KG1 (cell line): ENCODE measurements around the gene POU2F3.
A peak's percentile ranks its signal among the peaks of the same experiment; 100 is the strongest.

Experiments used
- DNase-seq: peaks from one replicate; lab custom pipeline; 2025; lab: John Stamatoyannopoulos, UW

Gene POU2F3

DNA sequence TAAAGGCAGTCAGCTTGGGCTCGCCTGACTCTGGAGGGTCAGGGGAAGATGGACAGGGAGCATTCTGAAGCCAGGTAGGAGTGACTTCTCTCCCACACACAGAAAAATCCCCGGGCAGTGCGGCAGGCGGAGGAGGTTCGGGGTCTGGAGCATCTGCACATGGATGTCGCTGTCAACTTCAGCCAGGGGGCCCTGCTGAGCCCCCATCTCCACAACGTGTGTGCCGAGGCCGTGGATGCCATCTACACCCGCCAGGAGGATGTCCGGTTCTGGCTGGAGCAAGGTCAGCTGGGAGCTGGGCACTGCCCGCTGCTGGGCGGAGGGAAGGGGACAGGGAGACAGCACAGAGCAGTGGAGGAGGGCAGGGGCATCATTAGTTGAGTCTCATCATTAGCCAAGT lies 13.2 kb upstream of the POU2F3 start:
- DNase-seq = no peak

DNA sequence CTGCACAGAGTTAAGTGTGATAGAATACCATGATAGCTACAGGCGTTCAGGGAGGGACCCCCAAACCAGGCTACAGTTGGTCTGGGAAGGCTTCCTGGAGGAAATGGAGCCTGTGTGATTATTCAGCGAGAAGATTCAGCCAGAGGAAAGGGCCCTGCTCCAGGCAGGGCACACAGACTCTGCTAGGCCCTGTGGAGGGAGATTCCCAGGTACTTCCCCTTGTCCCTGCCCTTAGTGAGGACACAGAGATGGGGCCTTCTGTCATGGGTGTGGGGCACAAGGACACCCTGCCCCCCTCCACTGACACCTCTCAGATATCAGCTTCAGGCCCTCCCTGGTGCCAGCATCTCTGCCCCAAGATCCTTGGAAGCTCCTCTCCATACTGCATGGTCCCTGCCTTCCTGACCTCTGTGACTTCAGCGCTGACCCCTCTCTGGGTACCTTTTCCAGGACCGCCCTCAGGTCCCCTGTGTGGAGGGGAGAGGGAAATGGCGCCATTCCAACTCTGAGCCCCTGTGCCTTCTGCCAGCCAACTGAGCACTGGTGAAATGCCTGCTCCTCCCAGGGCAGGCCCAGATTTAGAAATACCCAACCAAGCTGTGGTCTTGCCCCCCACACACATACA lies 12.6 kb upstream of the POU2F3 start:
- no peak for DNase-seq

DNA sequence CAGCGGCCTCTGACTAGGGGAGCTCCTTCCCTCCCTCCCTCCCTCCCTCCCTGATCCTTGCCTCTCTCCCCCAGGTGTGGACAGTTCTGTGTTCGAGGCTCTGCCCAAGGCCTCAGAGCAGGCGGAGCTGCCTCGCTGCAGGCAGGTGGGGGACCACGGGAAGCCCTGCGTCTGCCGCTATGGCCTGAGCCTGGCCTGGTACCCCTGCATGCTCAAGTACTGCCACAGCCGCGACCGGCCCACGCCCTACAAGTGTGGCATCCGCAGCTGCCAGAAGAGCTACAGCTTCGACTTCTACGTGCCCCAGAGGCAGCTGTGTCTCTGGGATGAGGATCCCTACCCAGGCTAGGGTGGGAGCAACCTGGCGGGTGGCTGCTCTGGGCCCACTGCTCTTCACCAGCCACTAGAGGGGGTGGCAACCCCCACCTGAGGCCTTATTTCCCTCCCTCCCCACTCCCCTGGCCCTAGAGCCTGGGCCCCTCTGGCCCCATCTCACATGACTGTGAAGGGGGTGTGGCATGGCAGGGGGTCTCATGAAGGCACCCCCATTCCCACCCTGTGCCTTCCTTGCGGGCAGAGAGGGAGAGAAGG lies 11.1 kb upstream of the POU2F3 start:
- DNase-seq = no peak

DNA sequence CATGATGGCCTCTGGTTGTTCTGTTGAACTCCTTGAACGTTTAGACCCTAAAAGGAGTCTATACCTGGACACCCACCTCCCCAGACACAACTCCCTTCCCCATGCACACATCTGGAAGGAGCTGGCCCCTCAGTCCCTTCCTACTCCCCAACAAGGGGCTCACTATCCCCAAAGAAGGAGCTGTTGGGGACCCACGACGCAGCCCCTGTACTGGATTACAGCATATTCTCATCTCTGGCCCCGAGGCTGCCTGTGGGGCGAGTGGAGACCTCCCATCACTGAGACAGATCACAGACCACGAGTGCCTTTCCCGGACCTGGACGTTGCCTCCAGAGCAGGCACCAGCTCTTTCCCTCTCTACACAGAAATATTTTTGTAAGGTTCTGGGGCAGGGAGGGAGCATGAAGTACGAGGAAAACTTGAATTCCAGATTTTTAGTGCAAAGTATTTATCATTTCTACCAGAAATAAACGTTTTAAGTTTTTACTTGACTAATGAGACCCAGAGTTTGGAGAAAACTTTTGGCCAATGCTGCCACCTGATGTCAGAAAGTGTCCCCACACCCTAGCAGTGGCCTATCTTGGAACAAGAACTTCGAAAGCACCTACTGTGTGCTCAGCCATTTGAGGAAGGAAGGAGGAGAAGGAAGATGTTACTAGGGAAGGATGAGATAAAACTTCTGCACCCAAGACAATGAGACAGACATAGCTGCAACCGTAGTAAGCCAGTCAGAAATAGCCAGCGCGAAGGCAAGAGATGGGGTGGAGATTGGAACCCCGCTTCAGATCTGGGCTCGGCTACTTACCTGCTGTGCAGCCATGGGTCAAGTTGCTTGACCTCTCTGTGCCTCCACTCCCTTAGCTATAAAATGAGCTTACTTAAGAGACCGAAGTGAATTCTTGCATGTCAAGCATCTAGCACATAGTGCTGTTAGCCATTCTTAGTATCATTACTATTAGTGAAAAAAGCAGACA lies 10.2 kb upstream of the POU2F3 start:
- peak; percentile 29 for DNase-seq

DNA sequence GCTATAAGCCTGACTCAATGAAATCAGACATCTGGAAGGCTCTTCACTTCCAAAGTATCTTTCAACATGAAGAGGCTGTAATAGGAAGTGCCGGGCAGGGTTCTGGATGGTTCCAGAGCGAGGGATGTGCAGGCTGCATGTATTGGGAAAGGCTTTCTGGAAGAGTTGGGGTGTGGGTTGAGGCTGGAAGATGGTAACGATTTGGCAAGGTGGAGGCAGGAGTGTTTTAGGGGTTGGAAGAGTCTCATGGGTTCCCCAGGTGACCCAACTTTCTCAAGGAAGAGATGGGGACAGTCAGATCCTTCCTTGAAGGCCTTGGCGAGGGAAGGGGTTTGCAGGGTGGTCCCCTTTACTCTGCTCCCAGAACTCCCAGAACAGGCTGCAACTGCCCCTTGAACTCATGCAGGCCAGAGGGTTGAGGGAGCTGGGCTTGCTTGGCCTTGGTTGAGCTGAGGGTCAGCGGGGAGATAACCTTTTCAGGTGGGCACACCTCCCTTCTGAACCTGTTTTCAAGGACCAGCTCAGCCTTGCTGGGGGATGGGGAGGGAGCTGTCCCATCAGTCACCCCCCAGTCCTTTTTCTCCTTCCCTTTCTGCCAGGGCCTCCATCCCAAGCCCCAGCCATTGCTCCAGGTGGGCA lies 9.4 kb upstream of the POU2F3 start:
- no peak for DNase-seq

DNA sequence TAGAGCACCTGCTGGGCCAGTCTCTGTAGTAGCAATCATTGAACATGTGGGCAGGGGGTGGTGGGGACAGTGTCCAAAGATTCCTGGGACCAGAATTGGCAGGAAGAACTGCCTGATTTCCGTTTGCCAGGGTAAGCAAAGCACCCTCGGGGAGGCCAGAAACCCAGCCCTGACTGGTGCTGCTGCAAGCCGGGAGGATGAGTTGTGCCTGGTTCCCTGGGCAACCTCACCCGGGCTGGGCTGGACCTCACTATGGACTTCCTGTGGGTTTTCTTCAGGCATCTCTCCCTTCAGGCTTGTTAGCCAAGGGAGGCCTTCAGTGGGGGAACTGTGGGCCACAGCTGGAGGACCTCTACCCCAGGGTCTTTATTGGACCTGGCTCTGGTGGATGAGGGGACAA lies 8.0 kb upstream of the POU2F3 start:
- no peak for DNase-seq

DNA sequence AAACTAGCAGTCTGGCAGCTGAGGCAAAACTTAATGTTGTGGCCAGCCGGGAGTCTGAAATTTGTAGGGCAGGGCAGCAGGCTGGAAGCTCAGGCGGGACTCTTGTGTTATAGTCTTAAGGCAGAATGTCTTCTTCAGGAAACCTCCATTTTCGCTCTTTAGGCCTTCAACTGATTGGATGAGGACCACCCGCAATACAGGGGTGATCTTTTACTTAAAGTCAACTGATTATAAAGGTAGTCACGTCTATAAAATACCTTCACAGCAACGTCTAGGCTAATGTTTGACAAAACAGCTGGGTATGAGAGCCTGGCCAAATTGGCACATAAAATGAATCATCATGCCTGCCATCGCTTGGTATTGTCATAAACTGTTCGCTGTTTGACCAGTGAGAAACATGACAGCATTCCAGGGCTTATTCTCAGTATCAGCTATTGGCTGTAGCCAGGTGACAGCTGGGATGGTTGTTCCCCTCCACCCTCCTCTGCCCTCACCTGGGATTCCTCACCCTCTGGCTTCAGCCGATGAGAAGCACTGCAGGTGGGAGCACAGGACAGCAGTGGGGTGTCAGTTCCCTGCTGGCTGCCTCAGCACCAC lies 6.6 kb upstream of the POU2F3 start:
- DNase-seq = no peak

DNA sequence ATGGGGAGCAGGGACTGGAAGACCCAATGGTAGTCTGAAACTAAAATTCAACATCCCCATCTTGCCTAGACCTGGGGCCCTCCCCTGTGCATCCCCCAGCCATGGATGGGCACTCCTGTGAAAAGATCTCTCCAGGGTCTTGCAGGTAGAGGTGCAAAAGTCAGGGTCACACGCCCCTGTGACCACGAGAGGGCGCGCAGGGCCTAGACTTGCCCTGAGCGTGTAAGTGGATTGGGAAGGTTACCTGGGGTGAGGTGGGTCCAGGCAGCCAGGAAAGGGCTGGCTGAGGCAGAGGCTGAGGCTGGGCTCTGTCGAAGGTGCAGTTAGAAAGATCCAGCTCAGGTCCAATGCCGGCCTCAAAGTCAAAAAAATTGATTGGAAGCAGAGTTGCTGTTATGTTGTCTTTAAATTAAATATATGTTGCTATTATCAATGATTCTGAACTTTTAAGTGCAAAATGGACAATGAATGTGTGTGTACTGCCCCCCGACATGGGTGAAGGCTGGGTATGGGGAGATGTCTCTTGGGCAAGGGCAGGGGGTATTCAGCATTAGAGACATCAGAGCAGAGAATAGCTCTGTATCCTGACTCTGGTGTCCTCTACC lies 4.8 kb upstream of the POU2F3 start:
- DNase-seq = peak; percentile 57

DNA sequence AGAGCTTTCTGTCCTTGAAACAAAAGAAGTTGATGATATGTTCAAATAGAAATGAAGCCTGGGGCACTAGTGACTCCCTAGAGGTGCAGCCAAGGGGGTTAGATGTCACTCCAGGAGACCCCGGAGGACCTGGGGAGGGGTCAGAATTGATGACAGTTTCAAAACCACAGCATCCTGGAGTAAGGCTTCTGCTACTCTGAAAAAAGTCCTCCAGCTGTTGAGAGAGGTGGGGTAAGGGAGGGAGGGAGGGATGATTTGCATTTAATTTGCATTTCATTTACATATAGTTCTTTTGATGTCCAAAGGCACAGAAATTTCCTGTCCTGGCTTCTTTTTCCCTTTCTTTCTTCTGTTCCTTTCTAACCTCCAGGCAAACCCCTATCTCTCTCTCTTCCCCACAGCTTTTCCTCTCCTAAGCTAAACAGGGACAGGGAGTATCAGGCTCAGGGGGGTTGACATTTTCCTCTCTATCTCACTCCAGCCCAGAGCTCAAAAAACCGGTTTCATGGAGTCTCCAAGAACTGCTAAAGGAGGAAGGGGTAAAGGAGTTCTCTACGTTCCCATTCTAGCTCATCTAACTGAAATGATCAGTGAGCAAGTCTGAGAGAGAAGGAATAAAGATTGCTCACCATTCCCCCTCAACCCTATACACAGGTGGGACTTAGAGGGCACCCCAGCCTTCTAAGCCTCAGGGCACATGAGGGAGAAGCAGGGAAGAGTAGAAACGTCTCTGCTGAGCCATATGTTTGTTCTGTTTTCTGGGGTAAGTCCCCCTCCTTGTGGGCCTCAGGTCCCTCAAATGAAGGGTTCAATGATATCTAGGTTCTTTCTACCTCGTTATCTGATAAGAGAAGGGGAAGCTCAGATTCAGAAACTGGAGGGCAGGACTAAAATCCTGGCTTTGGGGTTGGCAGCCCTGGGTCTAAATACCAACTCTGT lies 3.5 kb upstream of the POU2F3 start:
- no peak for DNase-seq

DNA sequence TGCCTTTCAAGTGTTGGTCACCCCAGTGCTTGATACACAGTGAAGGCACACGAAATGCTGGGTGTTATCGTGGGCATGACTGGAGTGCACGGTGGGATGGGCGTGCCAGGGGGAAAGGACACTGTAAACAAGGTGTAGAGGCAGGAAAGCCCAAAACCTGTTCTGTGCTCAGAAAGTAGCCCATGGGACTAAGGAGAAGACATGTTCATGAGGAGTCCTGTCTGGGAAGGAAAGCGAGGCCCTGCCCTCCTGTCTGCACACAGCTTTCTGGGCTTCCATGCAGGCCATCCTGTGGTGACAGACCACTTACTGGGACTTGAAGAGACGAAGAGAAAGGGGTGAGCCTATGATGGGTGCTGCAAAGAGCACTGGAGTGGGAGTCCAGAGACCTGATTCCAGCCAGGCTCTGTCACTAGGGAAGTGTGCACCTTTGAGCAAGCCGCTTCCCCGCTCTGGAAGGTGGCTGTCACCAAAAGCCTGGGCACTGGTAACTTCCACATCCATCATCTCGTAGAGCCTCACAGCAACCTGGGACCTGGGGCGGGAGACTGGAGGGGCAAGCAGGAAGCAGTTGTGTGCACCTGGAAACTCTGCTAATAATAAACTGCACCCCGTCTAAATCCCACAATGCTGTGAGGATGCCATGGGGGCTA lies 846 bp upstream of the POU2F3 start:
- DNase-seq = no peak

DNA sequence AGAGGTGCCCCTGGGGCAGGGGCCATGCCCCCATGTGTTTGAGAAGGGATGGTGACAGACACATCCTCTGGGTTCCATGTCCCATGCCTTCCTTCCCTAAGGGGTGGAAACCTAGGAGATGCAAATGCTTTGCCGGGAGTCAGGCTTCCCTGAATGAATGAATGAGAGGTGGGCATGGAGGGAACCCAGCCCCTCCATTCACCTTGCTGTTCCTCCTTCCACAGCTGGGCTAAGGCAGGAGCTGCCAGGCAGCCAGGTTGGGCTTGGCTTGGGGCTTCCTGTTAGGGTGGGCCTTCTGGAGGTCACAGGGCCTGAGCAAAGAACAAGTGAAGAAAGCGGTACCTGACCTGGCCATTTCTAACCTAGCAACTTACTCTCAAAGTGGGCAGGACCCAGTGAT lies 926 bp downstream of the POU2F3 start:
- DNase-seq = no peak

DNA sequence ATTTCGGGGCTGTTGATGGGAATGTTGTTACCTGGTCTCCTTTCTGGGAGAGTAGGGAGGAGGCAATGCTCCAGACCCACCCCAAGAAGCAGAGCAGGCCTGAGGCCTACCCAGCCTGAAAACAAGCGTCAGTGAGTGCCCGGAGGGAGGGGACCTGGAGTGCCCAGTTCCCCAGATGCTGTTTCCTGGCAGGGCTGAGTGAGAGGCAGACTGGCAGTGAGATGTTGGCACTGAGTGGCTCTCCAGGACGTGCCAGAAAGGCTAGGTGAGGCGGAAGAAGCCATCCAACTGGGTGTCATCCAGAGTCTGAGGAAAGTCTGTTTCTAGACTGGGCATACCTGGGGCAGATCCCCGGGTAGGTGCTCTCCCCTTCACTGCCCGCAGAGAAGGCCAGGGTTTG lies 1.3 kb downstream of the POU2F3 start:
- no peak for DNase-seq

DNA sequence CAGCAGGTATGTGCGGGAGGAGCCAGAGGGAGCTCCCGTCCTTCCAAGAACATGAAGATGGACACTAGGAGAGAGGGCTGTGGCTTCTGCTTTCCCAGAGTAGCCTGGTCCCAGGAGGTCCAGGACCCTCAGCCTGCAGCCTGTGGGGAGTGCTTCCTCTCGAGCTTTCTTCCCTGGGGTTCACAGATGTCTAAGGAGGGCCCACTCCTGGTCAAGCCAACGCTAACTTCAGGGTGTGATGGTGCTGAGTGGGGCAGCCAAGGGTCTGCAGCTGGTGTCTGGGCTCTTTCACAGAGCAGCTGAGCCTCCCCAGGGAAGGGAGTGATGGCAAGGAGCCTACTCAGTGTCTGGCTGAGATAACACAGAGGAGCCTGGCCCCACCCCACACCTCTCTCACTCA lies 3.3 kb downstream of the POU2F3 start:
- DNase-seq = no peak

DNA sequence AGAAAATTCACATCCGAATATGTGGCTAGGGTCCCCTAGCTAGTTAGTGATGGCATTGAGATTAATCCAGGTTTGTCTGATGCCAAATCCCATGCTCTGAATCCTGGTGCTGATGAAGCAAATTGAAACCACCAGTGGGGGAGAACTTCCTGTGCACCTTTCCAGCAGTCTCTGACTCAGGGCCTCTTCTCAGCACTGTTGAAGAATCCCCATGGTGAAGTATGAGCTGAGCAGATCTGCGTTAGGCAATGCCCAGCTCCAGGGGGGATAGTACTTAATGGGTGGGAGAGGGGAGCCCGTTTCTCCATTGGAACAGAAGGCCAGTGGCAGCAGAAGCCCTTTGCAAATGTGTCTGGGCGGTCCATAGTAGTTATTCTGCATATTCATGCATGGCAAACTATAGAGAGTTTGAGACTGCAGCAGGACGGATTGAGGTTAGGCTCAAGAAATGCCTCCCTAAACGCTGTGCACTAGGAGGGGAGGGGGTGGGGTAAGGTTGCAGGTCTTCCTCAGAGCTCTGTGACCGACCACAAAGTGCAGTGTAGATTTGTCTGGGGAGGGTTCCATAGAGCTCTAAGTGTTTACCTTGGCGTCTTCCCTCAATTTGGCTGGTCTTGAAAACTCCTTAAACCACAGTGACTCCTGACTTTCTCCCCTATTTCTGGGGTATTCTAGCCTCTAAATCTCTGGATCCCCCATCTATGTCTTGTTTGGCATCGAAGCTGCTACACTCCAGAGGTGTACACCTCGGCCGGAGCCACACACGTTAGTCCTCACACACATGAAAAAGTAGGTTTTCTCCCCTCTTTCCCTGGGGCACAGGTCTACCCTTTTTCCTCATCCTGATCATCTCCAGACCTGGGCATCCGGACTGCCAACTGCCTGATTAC lies 4.8 kb downstream of the POU2F3 start:
- no peak for DNase-seq

DNA sequence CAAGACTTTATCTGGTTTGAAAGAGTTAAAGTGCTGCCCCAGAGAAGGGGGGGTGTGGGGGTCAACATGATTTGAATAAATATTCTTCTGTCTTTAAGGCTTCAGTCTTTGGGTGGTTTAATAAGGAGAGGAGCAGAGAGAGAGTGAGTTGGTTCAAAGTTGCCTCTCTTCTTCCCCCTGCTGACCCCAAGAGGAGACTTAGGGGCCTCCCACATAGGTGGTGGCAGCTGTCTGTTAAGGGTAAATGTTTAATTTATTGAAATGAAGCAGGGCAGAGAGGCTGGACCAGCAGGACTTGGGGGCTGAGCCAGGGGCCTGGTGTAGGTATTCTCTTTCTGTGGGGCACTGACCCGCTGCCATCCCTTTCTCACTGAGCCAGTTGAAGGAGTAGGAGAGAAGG lies 5.5 kb downstream of the POU2F3 start:
- no peak for DNase-seq

DNA sequence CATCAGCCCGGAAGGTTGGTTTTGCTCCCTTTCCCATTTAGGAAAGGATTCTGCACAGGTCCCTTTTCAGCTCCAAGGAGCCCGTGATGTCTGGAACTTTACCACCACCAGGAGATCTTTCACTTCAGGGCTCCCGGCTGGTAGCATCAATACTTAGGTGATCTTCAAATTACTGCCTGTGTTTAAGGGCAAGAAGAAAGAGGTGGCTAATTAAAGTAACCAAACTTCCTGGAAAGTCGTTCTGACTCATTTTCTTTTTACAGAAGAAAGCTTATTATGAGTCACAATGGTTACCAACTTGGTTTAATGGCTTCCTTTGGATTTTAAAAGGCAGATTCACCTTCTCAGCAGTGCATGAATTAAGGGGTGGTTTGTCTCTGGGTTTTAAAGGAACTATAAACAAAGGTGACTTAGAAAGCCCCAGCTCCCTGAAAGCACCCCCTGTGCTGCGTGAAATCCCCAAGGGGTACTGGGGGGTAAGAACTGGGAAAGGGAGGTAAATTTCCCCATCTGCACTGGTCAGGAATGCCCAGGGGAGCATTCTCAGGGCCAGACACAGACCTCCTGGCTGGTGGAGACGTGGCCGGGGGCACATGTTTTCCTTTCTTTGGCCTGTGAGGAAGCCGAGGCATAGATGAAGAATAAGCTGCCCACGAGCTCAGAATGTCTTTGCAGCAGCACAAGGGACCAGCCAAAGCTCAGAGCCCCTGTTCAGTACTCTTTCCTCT lies 8.8 kb downstream of the POU2F3 start:
- peak; percentile 12 for DNase-seq

DNA sequence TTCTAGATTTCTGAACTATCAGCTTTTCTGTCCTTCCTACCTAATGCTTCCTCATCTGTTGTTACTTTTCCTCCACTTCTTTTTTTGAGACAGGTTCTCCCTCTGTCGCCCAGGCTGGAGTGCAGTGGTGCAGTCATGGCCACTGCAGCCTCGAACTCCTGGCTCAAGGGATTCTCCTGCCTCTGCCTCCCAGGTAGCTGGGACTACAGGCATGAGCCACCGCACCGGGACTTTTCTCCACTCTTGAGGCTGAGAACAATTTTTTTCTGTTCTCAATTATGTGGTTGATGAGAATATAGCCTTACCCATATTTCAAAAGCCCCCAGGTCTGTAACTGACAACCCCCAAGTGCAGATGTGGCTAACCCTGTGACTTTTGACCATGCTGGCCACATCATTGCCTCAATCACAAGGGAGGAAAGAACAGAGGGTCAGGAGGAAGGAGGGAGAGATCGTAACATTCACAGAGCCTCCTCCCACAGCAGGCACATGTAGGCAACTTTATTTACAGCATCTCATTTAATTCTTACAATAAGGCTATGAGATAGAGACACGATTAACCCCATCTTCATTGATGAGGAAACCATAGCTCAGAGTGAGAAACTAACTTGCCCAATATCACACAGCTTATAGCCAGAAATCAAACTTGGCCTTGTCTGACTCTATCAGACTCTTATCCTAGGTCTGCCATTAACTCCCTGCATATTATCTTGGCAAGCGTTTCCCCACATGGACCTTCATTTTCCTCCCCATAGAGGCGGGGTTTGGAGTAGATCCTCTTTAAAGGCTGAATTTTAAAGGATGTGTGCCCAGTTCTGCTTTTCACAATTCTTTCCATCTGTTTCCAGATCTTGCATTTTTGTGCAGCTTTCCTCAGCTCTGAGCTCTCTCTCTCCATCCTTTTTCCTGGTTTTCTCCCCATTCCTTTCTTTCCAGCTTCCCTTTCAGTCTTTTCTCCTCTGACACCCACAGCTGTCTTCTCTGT lies 9.6 kb downstream of the POU2F3 start:
- no peak for DNase-seq
